Measurements from ENCODE around the gene IFNA2. TPM values are rescaled to one million over a fixed set of nuclear protein-coding genes. Genes with fewer than 3 reads are reported as not detected.
"Not testable (repeated sequence)": the region's sequence is repeated elsewhere in the genome, so short reads cannot be mapped to it uniquely, and the experiment has no call there.

IFNA2 gene
- total RNA-seq (2014; rRNA removed): not detected in 2 replicates
- polyA plus RNA-seq (2012): not detected

- DNase-seq (ENCODE audit: low read depth): no peak
Measured at GRCh38 chr9:21385131-21385670, at the start of gene IFNA2. TSS of gene IFNA2 (minus strand) at chr9:21385398. CDS start at chr9:21385329, 69 bp downstream.

DNA sequence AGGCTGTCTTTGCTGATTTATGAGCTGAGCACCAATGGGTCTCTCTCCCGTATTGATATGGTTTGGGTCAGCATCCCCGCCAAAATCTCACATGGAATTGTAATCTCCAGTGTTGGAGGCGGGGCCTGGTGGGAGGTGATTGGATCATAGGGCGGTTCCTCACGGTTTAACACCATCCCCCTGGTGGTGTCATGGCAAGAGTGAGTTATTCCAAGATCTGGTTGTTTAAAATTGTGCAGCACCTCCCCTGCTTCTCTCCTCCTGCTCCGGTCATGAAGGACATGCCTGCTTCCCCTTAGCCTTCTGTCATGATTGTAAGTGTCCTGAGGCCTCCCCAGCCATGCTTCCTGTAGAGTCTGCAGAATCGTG, 49.8 kb upstream of the IFNA2 start:
- not testable (repeated sequence) for DNase-seq (ENCODE audit: low read depth)

DNA sequence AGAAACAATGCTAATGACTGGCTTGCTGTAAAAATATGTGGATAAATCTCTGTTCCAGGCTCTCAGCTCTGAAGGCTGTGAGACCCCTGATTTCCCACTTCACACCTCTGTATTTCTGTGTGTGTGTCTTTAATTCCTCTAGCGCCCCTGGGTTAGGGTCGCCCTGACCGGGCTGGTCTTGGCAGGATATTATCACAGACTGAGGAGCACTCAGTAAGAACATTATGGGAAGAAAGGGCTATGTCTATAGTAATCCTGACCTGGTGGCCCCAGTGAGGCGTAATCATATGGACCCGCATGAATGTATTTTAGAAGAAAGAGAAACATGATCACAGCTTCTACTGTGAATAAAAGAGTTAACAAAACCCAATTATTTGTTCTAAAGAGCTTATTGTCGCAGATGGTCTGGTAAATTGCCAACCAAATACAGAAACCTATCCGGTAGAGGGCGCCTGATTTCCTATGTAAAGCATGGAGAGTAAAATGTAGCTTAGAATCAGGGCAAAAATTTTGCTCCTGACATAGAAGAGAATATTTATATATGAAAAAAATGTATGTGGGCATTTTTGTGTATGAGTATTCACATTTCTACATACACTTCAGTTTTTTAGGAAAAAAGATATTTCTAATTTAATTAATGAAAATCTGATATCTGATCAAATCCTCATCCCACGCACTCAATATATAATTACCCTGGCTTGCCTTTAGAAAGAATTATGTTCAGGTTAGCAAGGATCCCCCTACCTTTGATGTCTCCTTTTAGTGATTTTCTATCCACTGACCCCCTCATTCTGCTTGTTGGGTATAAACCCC, 49.2 kb upstream of the IFNA2 start:
- peak; percentile 68 for DNase-seq (ENCODE audit: low read depth)

DNA sequence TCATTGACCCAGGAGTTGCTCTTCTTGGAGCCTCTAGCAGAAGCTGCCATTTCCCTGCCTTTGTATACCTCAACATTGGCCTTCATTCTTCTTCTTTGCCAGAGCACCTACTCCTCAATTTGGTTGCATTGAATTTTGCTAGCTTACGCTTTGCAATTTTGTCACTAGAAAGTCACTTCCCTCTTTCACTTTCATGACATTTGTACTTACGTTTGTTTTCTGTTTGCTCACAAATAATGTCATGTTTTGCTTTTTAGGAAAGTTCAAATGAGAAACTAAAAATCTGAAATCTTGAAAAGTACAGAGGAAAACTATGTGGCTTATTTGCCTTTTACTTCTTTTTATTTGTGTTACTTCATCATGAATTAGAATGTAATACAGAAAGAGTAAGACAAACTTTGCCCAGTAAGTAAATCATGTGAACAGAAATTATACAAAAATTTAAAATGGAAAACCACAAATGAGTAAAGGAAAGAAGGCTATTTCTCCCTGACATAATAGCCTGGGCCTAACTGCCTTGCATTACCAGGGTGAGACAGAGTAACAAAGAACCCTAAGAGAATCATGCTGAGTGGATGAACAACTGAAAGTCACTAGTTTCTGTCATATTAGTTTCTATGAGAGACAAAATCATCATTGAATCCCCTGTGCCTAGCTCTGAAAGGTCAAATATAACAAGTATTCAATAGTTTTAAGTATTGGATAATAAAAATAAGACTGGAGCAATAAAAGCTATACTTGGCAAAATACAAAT, 47.7 kb upstream of the IFNA2 start:
- no peak for DNase-seq (ENCODE audit: low read depth)

GRCh38 chr9:21429191-21429590, 44.0 kb upstream of the IFNA2 start:
- DNase-seq (ENCODE audit: low read depth): no peak

- no peak for DNase-seq (ENCODE audit: low read depth)
Measured at GRCh38 chr9:21428235-21428634, 43.0 kb upstream of the IFNA2 start.

DNA sequence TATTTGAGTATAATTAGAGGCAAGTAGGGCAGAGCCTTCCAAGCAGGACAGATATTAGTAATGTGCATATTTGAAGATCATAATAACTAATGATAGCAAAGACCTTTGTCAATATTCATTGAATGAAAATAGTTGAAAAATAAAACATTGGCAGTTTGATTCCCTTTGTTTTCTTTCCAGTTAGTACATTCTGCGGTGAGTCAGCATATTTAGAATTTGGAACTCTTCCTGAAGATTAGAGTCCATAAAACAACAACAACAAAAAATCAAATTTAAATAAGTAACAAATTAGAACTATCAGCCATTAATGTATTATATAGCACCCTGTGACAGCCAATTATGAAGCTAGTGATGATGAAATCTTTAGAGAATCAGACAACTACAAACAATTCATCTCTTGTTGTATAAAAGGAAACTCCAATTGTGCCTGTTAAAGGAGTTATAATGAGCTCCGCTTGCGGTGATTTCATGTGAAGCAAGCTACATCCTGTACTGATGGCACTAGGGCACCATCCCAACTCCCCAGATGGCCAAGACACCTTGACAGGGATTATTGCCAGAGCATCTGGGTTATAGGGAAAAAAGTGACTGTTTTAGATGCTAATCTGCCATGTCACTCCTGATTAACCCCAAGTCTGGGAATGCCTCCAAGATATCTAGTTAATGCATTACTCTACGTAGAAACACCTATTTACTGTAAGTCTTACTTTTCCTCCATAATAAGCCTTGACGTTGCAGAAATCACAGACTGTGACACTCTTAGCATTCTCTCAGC, 30.5 kb upstream of the IFNA2 start:
- no peak for DNase-seq (ENCODE audit: low read depth)

DNA sequence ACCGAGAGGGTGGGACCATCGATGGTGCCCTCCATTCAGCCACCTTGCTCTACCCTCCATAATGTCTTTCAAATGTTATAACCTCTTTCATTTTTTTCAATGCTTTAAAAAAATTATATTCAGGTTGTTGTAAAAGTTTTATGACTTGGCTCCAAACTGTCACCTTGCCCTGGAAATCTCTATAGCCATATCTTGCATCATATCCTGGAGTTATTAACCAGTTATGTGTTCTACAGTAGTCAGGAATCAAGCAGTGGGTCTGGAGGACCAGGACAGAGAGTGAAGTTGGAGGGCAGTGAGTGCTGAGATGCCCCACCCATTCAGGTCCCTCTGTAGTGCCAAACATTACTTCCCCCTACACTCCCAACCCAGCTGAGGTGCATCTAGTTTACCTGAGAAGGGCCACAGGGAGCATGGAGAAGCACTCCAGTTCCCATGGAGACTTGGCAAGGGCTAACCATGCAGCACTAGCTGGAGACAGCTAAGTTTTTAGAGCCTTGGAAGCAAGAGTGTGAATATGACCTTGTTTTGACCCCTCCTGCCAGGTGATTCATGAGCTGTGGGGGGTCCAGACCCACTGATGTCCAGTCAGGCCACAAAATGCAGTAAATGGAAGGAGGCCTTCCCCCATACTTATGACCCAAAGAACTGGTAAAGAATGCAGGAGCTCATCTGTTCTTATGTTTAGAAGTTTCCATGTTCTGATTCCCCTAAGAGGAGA, 29.2 kb upstream of the IFNA2 start:
- no peak for DNase-seq (ENCODE audit: low read depth)

DNA sequence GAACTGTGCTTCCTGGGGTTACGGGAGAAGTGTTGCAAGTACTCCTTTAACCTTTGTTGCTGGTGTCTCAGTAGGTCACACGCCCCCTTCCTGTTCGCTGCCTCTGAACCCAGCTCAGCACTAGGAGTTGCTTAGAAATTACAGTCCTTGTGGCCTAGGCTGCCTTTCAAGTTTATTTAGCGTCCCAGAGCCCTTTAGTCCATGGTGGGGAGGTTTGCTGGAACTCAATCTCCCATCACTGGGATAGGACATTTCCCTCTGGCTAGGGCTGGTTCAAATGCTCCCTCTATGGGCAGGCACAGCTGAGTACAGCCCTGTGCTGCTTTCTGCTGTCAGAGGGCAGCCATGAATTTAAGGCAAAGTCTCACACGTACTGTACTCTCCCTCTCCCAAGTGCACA, 28.4 kb upstream of the IFNA2 start:
- no peak for DNase-seq (ENCODE audit: low read depth)

DNA sequence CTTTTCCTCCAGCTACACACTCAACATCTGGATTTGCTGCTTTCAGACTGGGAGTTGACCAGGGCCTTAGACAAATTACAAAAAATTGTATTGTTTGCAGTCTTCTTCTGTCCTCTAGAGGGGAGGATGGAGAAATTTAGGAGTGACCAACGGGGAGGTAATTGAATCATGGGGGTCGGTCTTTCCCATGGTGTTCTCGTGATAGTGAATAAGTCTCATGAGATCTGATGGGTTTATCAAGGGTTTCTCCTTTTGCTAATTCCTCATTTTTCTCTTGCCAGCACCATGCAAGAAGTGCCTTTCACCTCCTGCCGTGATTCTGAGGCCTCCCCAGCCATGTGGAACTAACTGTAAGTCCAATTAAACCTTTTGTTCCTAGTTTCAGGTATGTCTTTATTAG, 28.0 kb upstream of the IFNA2 start:
- no peak for DNase-seq (ENCODE audit: low read depth)

- DNase-seq (ENCODE audit: low read depth): peak; percentile 35
Measured at GRCh38 chr9:21412107-21412506, 26.9 kb upstream of the IFNA2 start.

GRCh38 chr9:21408817-21409216, 23.6 kb upstream of the IFNA2 start, which contains the start of gene IFNA8:
TSS of gene IFNA8 (plus strand) at chr9:21409117. CDS start at chr9:21409177, 60 bp downstream.
- DNase-seq (ENCODE audit: low read depth): no peak

GRCh38 chr9:21404146-21404545, 18.9 kb upstream of the IFNA2 start:
- no peak for DNase-seq (ENCODE audit: low read depth)

DNA sequence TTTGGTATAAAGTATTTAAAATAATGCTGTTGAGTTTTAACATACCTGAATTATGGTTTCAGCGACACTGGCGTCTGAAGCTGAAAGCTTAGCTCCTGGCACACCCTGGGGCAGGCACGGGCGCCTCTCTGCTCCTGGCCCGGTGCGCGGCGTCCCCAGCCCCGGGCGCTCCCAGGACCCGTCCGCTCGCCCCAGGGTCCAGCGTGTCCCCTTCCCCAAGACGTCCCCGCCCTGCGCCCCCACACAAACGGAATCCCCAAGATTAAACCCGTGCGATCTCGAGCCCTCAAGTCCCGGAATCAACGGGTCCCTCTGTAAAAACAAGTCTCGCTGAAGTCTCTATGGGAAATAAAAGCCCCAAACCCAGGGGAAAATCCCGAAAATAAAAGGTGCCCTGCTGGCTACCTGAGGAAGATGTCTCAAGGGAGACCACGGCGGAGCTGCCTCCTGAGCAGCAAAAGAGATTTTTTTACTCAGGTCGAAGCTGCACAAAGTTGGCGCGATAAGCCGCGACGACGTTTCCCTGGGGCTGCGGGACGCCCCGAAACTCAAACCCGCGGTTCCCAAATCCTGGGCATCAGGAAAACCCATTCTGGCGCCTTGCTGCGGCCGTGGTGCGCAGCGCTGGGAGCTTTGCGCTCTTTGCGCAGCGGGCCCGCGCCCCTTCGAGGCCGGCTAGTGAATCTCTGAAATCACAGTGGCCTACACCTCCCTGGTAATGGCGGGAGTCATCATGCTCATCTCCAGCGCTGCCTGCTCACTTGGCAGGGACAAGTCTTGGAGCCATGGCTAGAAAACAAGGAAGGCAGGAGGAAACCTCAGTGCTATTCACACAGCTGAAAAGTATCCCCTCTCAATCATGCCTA, 17.4 kb upstream of the IFNA2 start:
- no peak for DNase-seq (ENCODE audit: low read depth)

GRCh38 chr9:21399956-21400355, 14.8 kb upstream of the IFNA2 start:
- DNase-seq (ENCODE audit: low read depth): no peak

DNA sequence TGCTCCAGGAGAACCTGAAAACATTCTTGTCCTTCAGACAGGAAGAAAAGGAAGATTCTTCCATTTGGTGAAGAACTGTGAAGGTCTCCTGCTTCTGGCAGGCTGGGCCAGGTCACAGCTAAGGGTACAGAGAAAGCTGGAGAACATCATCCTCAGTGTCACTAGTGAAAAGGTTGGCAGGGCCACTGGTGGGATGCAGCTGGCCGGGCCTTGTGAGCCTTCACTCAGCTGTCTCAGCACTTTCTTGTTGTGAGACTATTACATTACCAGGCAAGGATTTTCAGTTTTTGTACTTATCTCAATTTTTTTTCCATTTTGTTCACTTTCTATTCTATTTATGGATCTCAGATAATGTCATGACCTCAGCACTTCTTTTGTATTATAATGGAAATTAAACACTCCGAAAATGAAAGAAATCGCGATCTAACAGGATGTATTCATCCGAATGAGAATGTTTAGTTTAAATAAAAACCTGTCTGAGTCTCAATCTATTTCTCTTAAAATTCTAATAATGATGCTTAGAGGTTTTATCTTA, 13.8 kb upstream of the IFNA2 start:
- DNase-seq (ENCODE audit: low read depth): no peak

GRCh38 chr9:21395778-21396717, 10.8 kb upstream of the IFNA2 start:
- DNase-seq (ENCODE audit: low read depth): peak; percentile 13

DNA sequence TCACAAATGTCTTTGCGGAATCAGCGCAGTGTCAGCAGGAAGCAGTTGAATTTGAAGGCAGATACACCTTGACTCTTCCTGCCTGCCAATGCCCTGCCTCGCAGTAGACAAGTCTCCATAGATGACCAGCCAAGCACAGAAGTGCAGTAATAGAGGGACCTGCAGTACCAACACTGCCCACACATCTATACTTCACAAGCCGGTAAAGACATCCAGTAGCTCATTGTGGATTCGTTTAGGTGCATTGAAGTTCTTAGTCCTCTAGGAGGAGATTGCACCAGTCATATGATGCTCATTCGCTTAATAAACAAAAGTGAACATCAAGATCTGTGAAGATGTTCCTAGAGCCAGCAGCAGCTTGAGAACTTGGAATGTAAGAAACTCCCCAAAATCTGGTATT, 7.1 kb upstream of the IFNA2 start:
- peak; percentile 40 for DNase-seq (ENCODE audit: low read depth)

DNA sequence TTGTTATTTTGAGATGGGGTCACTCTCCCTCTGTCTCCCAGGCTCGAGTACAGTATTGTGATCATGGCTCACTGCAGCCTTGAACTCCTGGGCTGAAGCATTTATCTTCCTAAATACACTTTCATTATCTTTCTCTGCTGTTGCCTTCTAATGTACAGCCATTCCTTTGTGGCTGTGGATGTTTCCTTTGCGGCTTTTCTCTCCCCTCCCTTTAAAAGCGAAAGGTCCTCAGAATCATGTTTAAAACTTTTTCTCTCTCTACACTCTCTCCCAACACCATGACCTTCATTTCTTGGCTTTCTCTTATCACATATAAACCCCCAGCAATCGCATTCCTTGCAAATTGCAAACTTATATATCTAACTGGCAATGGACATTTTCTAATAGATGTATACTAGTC, 1.6 kb downstream of the IFNA2 start:
- DNase-seq (ENCODE audit: low read depth): no peak
